MV-4-11 (cell line): ENCODE measurements around the gene CLSTN1.

Experiments used
- DNase-seq: peaks from one replicate; lab custom pipeline; 2025; lab: John Stamatoyannopoulos, UW

CLSTN1 gene

GRCh38 chr1:9680091-9680490 lies 143.7 kb downstream of the CLSTN1 start:
- DNase-seq: no peak
